Fibroblast of lung (primary cell): Measurements from ENCODE around the gene POGZ. TPM values are rescaled to one million over a fixed set of nuclear protein-coding genes. Genes with fewer than 3 reads are reported as not detected.

Source experiments
- DNase-seq, 2 donors: peaks; one replicate each; pipeline versions ENCODE4 v3.0.0 to v3.0.0-alpha.2; 2010; ENCODE audit warnings: low read depth in 2 of 2
- H2AFZ ChIP-seq: 2 replicates; pipeline ENCODE4 v1.5.1; 2012; ENCODE audit warnings: low read length, control low read depth, inconsistent platforms
- H3K27ac ChIP-seq: 2 replicates; pipeline ENCODE4 v1.5.1; 2011; ENCODE audit warnings: low read length, control low read depth; ENCODE audit not compliant: insufficient read depth
- H3K27me3 ChIP-seq: 2 replicates; pipeline ENCODE4 v1.5.1; 2011; ENCODE audit warnings: mild to moderate bottlenecking, low read length; ENCODE audit not compliant: control insufficient read depth, insufficient read depth
- H3K36me3 ChIP-seq: 2 replicates; pipeline ENCODE4 v1.5.1; 2011; ENCODE audit warnings: low read length; ENCODE audit not compliant: control insufficient read depth, insufficient read depth
- H3K4me1 ChIP-seq: 2 replicates; pipeline ENCODE4 v1.5.1; 2011; ENCODE audit warnings: low read length; ENCODE audit not compliant: control insufficient read depth, insufficient read depth; ENCODE audit errors: extremely low read depth
- H3K4me2 ChIP-seq: 2 replicates; pipeline ENCODE4 v1.5.1; 2011; ENCODE audit warnings: low read length, control low read depth; ENCODE audit not compliant: insufficient read depth; ENCODE audit errors: extremely low read depth
- H3K4me3 ChIP-seq, 4 experiments: fragments of 200-600 bp in 1 of 4; sonication (generic) in 1 of 4; replicated peaks in 1 of 4; 2 replicates each; pipeline ENCODE4 v1.5.1; 2011 to 2016; ENCODE audit warnings: low read length in 4 of 4, low read depth in 3 of 4, mild to moderate bottlenecking in 3 of 4, control low read depth in 2 of 4, inconsistent platforms in 1 of 4, mixed read lengths in 1 of 4; ENCODE audit not compliant: insufficient read depth in 1 of 4; ENCODE audit errors: control extremely low read depth in 1 of 4
- H3K79me2 ChIP-seq: 2 replicates; pipeline ENCODE4 v1.5.1; 2012; ENCODE audit warnings: mild to moderate bottlenecking, low read length, inconsistent platforms; ENCODE audit not compliant: control insufficient read depth, insufficient read depth
- H3K9ac ChIP-seq: 2 replicates; pipeline ENCODE4 v1.5.1; 2011; ENCODE audit warnings: mild to moderate bottlenecking, low read length, control low read depth; ENCODE audit not compliant: insufficient read depth
- H3K9me3 ChIP-seq: 2 replicates; pipeline ENCODE4 v1.5.1; 2012; ENCODE audit warnings: low read depth, low read length; ENCODE audit not compliant: control insufficient read depth, insufficient read depth
- H4K20me1 ChIP-seq: 2 replicates; pipeline ENCODE4 v1.5.1; 2011; ENCODE audit warnings: low read length; ENCODE audit not compliant: control insufficient read depth, insufficient read depth; ENCODE audit errors: extremely low read depth
- CTCF ChIP-seq, 2 donors: IDR thresholded peaks in 1 of 2; conservative IDR thresholded peaks in 1 of 2; 1 replicate in 1 of 2; 2 replicates in 1 of 2; pipeline ENCODE4 v1.5.1; 2011 to 2012; ENCODE audit warnings: low read length in 2 of 2, control low read depth in 1 of 2, inconsistent platforms in 1 of 2, low read depth in 1 of 2, mild to moderate bottlenecking in 1 of 2
- EZH2 ChIP-seq: IDR thresholded peaks from 2 replicates; pipeline ENCODE4 v1.5.1; 2012; ENCODE audit warnings: low read length, control low read depth, mild to moderate bottlenecking; ENCODE audit errors: missing control alignments
- polyA plus RNA-seq, 2 donors: library from polyadenylated mRNA; depleted of rRNA in 1 of 2; stranded (reverse) in 1 of 2; unstranded in 1 of 2; fragments of >200 nt; gene quantifications; 2 replicates each; pipeline ENCODE4 v1.2.1, GENCODE V29; 2011 to 2012; ENCODE audit warnings: missing spikeins in 1 of 2
- total RNA-seq: library from RNA; depleted of rRNA; stranded (reverse); fragments of >200 nt; gene quantifications from 2 replicates; pipeline ENCODE4 v1.2.1, GENCODE V29; 2014

POGZ gene
- total and polyA plus RNA-seq, 2 donors (not counting 1 experiment from before 2014, with no cell fraction given), result 21.6 to 27.6 TPM

- peak overlapping the region; percentile 66 for H3K27ac ChIP-seq
- H3K79me2 ChIP-seq, result peaks cover 43% of the 10 kb centered on the region
- H3K36me3 ChIP-seq, result no peaks in the 10 kb centered on the region
- H4K20me1 ChIP-seq, result no peaks in the 10 kb centered on the region
- peak; percentile 71 to 74 for DNase-seq
- no peak overlapping the region for H2AFZ ChIP-seq
- H3K4me1 ChIP-seq, result no peaks in the 10 kb centered on the region
- H3K27me3 ChIP-seq, result no peaks in the 10 kb centered on the region
- peak overlapping the region in 3 of 4 experiments; percentile 40 to 60 (median 48) for H3K4me3 ChIP-seq
- no peak overlapping the region for H3K4me2 ChIP-seq
- H3K9me3 ChIP-seq, result no peaks in the 10 kb centered on the region
- TF ChIP-seq EZH2 (no peak), CTCF (conservative IDR thresholded peaks at IDR 0.05 in 1 of 2, IDR thresholded peaks at IDR 0.05 in 1 of 2; ENCODE audit: low read depth in 1 of 2, low read length in 2 of 2) (no peak)
- peak overlapping the region; percentile 80 for H3K9ac ChIP-seq
Measured at GRCh38 chr1:151458802-151459330, 428 bp downstream of the POGZ start.

GRCh38 chr1:151457911-151458801 is 1.1 kb downstream of the POGZ start:
- peak overlapping the region; percentile 52 for H3K9ac ChIP-seq
- TF ChIP-seq CTCF (conservative IDR thresholded peaks at IDR 0.05 in 1 of 2, IDR thresholded peaks at IDR 0.05 in 1 of 2; ENCODE audit: low read depth in 1 of 2, low read length in 2 of 2) (no peak), EZH2 (no peak)
- H3K9me3 ChIP-seq, result no peaks in the 10 kb centered on the region
- peaks cover 51% of the 10 kb centered on the region for H3K79me2 ChIP-seq
- H2AFZ ChIP-seq, result peak overlapping the region; percentile 41
- peak; percentile 88 to 93 for DNase-seq
- H3K27me3 ChIP-seq, result no peaks in the 10 kb centered on the region
- H4K20me1 ChIP-seq, result no peaks in the 10 kb centered on the region
- H3K4me2 ChIP-seq, result peak overlapping the region; percentile 65
- no peaks in the 10 kb centered on the region for H3K4me1 ChIP-seq
- H3K36me3 ChIP-seq, result no peaks in the 10 kb centered on the region
- peak overlapping the region; percentile 58 to 90 (median 71) for H3K4me3 ChIP-seq
- peak overlapping the region; percentile 84 for H3K27ac ChIP-seq

- Histone ChIP-seq H3K79me2 (peaks cover 68% of the 10 kb centered on the region), H2AFZ (no peak overlapping the region), H3K9ac (no peak overlapping the region), H3K4me1 (no peaks in the 10 kb centered on the region), H3K27me3 (no peaks in the 10 kb centered on the region), H3K4me3 (no peak overlapping the region), H3K27ac (no peak overlapping the region), H3K4me2 (peak overlapping the region; percentile 15), H3K9me3 (no peaks in the 10 kb centered on the region), H4K20me1 (no peaks in the 10 kb centered on the region), H3K36me3 (no peaks in the 10 kb centered on the region)
- peak; percentile 16 to 43 for DNase-seq
- TF ChIP-seq EZH2 (no peak), CTCF (conservative IDR thresholded peaks at IDR 0.05 in 1 of 2, IDR thresholded peaks at IDR 0.05 in 1 of 2; ENCODE audit: low read depth in 1 of 2, low read length in 2 of 2) (no peak)
Measured at GRCh38 chr1:151455966-151456365, 3.3 kb downstream of the POGZ start.
